ENCODE measurements around the gene EVI5.

GRCh38 chr1:92820024-92820423 is 35.1 kb upstream of the EVI5 start:
- TF ChIP-seq MAX (IDR thresholded peaks at IDR 0.05; ENCODE audit: low read depth, low read length), result no peak
- TF ChIP-seq ZNF274 (IDR thresholded peaks at IDR 0.05; ENCODE audit: insufficient read depth, insufficient read length), result no peak
- no peak for TF ChIP-seq CTCF (IDR thresholded peaks at IDR 0.05 in 2 of 3, conservative IDR thresholded peaks at IDR 0.05 in 1 of 3; ENCODE audit: control insufficient read depth in 2 of 3, extremely low read depth in 1 of 3, insufficient read depth in 1 of 3, low read depth in 3 of 3, low read length in 3 of 3)
- TF ChIP-seq RCOR1 (conservative IDR thresholded peaks at IDR 0.05; ENCODE audit: low read depth, low read length), result no peak
- TF ChIP-seq CEBPB (IDR thresholded peaks at IDR 0.05; ENCODE audit: borderline replicate concordance in 1 of 2, low read depth in 2 of 2, low read length in 2 of 2), result no peak
- no peak for TF ChIP-seq ESRRA (IDR thresholded peaks at IDR 0.05; ENCODE audit: low read length)
- no peak for TF ChIP-seq RAD51 (IDR thresholded peaks at IDR 0.05)
